H1 (cell line): ENCODE data around the gene YIPF3. TPM values are rescaled to one million over a fixed set of nuclear protein-coding genes. Genes with fewer than 3 reads are reported as not detected.

Source experiments
- KDM4A ChIP-seq: IDR thresholded peaks from one replicate; pipeline ENCODE4 v1.7.1; 2012; ENCODE audit warnings: low read depth, mild to moderate bottlenecking, moderate library complexity, low read length, inconsistent platforms; ENCODE audit not compliant: severe bottlenecking
- NANOG ChIP-seq: IDR thresholded peaks from 2 replicates; pipeline ENCODE4 v1.6.1; 2011; ENCODE audit warnings: low read length, low read depth, mild to moderate bottlenecking, inconsistent platforms; ENCODE audit not compliant: insufficient read depth, poor library complexity, severe bottlenecking
- polyA plus RNA-seq, 7 experiments: library from polyadenylated mRNA; depleted of rRNA in 3 of 7; stranded (reverse) in 5 of 7; unstranded in 2 of 7; fragments of >200 nt in 5 of 7; fragments of 200-250 nt in 2 of 7; gene quantifications; 1 replicate in 5 of 7; 2 replicates in 1 of 7; 4 replicates in 1 of 7; pipeline versions ENCODE4 v1.2.1 to v1.2.3, GENCODE V29; 2011 to 2013; ENCODE audit warnings: missing spikeins in 2 of 7, mixed read lengths in 2 of 7
- total RNA-seq: library from RNA; stranded (reverse); fragmentation: NEBNext Ultra II Directional; extraction: Animal tissue kit (Norgen Biotek cat#: 25700); gene quantifications from 2 replicates; pipeline ENCODE4 v1.2.1, GENCODE V29; 2021

Gene YIPF3
- total and polyA plus RNA-seq, 2 of the 8 experiments (the other 6 are each of a cell fraction or from before 2014, with no cell fraction given): 77.2 to 225 TPM

DNA sequence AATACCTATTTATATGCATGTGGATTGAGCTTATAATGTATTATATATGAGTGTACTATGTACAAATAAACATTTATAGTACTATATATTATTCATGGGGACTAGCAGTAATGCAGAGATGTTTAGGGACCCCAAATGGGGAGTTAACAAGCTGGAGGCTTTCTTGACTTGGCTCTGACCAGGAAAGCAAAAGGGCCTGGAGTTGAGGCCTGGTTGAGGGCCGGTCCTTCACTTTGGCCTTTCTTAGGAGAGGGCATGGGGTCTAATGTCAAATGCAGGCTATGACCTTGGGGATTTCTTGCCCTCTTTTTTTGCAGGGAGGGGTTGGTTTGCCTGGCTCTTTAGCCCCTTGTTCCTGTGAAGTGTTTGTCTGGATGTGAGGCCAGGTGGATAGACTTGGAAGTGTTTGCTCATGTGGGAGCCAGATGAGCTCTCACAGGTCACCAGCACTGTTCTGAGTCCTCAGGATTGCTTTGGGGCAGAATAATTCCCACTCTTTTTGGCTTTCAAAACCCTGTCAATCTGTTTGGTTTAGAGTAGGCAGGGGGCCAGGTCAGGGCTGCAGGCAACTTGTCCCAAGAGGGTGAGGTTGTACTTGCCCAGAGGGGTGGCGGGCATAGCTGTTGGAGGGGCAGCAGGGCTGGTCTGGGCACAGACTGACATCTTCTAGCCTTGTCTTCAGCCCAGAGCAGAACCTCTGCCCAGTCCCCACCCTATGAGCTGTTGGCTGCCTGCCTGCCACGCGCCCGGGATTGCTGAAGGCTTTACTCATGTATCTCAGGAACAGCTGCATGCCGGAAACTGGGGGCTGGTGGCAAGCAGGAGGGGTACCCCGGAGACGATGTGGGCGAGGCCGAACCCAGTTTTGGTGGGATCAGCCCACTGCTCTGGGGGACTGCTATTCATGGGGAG lies 24.7 kb downstream of the YIPF3 start (continued):
- no peak for TF ChIP-seq KDM4A
- TF ChIP-seq NANOG: no peak
